Large intestine (tissue), 3 donors: Measurements from ENCODE around the gene RNF11. TPM values are rescaled to one million over a fixed set of nuclear protein-coding genes. Genes with fewer than 3 reads are reported as not detected.
"Not testable (repeated sequence)": the region's sequence is repeated elsewhere in the genome, so short reads cannot be mapped to it uniquely, and the experiment has no call there.

ENCODE experiments used
- DNase-seq, 2 donors: peaks; one replicate each; pipeline versions ENCODE4 v3.0.0 to v3.0.0-alpha.2; 2013
- H3K27ac ChIP-seq: one replicate; pipeline ENCODE4 v1.5.1; 2013; ENCODE audit warnings: low read length
- H3K27me3 ChIP-seq: 2 replicates; pipeline ENCODE4 v1.6.1; 2013; ENCODE audit warnings: low read length; ENCODE audit not compliant: control insufficient read depth, insufficient read depth
- H3K36me3 ChIP-seq: 2 replicates; pipeline ENCODE4 v1.6.1; 2013; ENCODE audit warnings: low read length; ENCODE audit not compliant: control insufficient read depth, insufficient read depth
- H3K4me1 ChIP-seq: one replicate; pipeline ENCODE4 v1.6.1; 2013; ENCODE audit warnings: low read length; ENCODE audit not compliant: control insufficient read depth, insufficient read depth
- H3K4me3 ChIP-seq: one replicate; pipeline ENCODE4 v1.5.1; 2013; ENCODE audit warnings: low read length
- H3K9me3 ChIP-seq: one replicate; pipeline ENCODE4 v1.6.1; 2013; ENCODE audit warnings: mild to moderate bottlenecking, low read depth, low read length, moderate library complexity; ENCODE audit not compliant: control insufficient read depth
- WGBS: methylation state at CpG from one replicate; pipeline ENCODE4 v1.1.5; 2013; ENCODE audit warnings: low lambda C conversion rate; ENCODE audit not compliant: insufficient coverage; 5-methylcytosine and 5-hydroxymethylcytosine counted together
- polyA plus RNA-seq: library from polyadenylated mRNA; unstranded; fragments of 120-200 nt; gene quantifications from one replicate; pipeline ENCODE4 v1.2.1, GENCODE V29; 2013

RNF11 gene
- polyA plus RNA-seq, 1 donor = 80.0 TPM

- H3K9me3 ChIP-seq = no peaks in the 10 kb centered on the region
- H3K4me1 ChIP-seq = peaks cover 6% of the 10 kb centered on the region
- peak overlapping the region; percentile 84 for H3K27ac ChIP-seq
- DNase-seq = peak in 1 of 2 donors; percentile 60
- WGBS = 0% methylated on average over 1 of the region's 7 CpGs
- H3K4me3 ChIP-seq = peak overlapping the region; percentile 69
- no peaks in the 10 kb centered on the region for H3K27me3 ChIP-seq
- no peaks in the 10 kb centered on the region for H3K36me3 ChIP-seq
Measured at GRCh38 chr1:51238034-51238403, 1.9 kb downstream of the RNF11 start.

- no peaks in the 10 kb centered on the region for H3K9me3 ChIP-seq
- WGBS = no CpG with 5 or more reads among the region's 2 CpGs
- H3K27me3 ChIP-seq = no peaks in the 10 kb centered on the region
- H3K36me3 ChIP-seq = no peaks in the 10 kb centered on the region
- H3K4me3 ChIP-seq = no peak overlapping the region
- H3K27ac ChIP-seq = peak overlapping the region; percentile 11
- peak; percentile 47 to 70 for DNase-seq
- peaks cover 2% of the 10 kb centered on the region for H3K4me1 ChIP-seq
Measured at GRCh38 chr1:51240084-51240483, 4.0 kb downstream of the RNF11 start.

DNA sequence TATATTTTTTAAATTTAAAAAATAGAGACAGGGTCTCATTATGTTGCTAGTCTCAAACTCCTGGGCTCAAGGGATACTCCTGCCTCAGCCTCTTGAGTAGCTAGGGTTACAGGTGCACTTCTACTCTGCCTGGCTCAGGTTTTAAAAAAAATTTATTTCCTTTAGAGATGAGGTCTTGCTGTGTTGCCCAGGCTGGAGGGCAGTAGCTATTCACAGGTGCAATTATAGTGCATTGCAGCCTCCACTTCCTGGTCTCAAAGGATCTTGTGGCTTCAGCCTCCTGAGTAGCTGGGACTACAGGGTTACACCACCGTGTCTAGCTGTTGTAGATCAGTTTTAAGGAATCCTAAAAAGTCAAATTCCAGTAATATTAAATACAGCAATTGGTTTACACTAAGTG is 5.0 kb downstream of the RNF11 start:
- Histone ChIP-seq H3K27me3 (no peaks in the 10 kb centered on the region), H3K4me3 (no peak overlapping the region), H3K4me1 (no peaks in the 10 kb centered on the region), H3K36me3 (no peaks in the 10 kb centered on the region), H3K27ac (no peak overlapping the region), H3K9me3 (no peaks in the 10 kb centered on the region)
- no peak for DNase-seq
- no CpG with 5 or more reads among the region's 1 CpG for WGBS

- Histone ChIP-seq H3K4me1 (no peaks in the 10 kb centered on the region), H3K27ac (no peak overlapping the region), H3K4me3 (no peak overlapping the region), H3K9me3 (no peaks in the 10 kb centered on the region), H3K27me3 (no peaks in the 10 kb centered on the region), H3K36me3 (no peaks in the 10 kb centered on the region)
- no peak for DNase-seq
- 100% methylated on average over 1 of the region's 4 CpGs for WGBS
Measured at GRCh38 chr1:51242546-51242945, 6.5 kb downstream of the RNF11 start.

- H3K27ac ChIP-seq = no peak overlapping the region
- no CpG with 5 or more reads among the region's 2 CpGs for WGBS
- H3K36me3 ChIP-seq = no peaks in the 10 kb centered on the region
- DNase-seq = no peak
- H3K4me1 ChIP-seq = no peaks in the 10 kb centered on the region
- H3K4me3 ChIP-seq = no peak overlapping the region
- no peaks in the 10 kb centered on the region for H3K9me3 ChIP-seq
- H3K27me3 ChIP-seq = no peaks in the 10 kb centered on the region
Measured at GRCh38 chr1:51247022-51247421, 10.9 kb downstream of the RNF11 start.

DNA sequence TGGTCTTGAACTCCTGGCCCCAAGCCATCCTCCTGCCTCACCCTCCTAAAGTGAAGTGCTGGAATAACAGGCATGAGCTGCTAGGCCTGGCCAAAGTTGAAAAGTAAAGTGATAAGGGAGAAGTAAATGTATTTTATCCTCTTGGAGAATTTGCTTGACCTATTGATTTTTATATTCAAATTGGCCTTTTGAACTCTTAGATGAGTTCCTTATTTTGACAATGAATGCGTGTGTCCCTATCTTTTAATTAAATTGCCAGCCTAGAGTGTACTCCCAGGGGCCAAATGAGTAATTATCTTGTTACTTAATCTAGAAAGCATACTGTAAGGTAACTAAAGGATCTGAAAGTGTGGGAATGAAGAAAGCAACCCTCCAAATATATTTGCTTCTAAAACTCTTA is 11.4 kb downstream of the RNF11 start:
- no peak for DNase-seq
- Histone ChIP-seq H3K27ac (no peak overlapping the region), H3K4me1 (no peaks in the 10 kb centered on the region), H3K27me3 (no peaks in the 10 kb centered on the region), H3K9me3 (no peaks in the 10 kb centered on the region), H3K36me3 (no peaks in the 10 kb centered on the region), H3K4me3 (no peak overlapping the region)
- 33% methylated on average over 1 of the region's 1 CpG for WGBS

- WGBS = 100% methylated on average over 1 of the region's 1 CpG
- H3K27me3 ChIP-seq = no peaks in the 10 kb centered on the region
- no peaks in the 10 kb centered on the region for H3K9me3 ChIP-seq
- H3K4me1 ChIP-seq = no peaks in the 10 kb centered on the region
- DNase-seq = no peak
- H3K27ac ChIP-seq = no peak overlapping the region
- H3K4me3 ChIP-seq = no peak overlapping the region
- no peaks in the 10 kb centered on the region for H3K36me3 ChIP-seq
Measured at GRCh38 chr1:51249445-51249844, 13.4 kb downstream of the RNF11 start.

GRCh38 chr1:51250729-51251128 is 14.7 kb downstream of the RNF11 start:
- not testable (repeated sequence) for H3K27ac ChIP-seq, H3K36me3 ChIP-seq, H3K9me3 ChIP-seq, H3K4me3 ChIP-seq, H3K4me1 ChIP-seq, H3K27me3 ChIP-seq, DNase-seq
- no CpG with 5 or more reads among the region's 14 CpGs for WGBS

DNA sequence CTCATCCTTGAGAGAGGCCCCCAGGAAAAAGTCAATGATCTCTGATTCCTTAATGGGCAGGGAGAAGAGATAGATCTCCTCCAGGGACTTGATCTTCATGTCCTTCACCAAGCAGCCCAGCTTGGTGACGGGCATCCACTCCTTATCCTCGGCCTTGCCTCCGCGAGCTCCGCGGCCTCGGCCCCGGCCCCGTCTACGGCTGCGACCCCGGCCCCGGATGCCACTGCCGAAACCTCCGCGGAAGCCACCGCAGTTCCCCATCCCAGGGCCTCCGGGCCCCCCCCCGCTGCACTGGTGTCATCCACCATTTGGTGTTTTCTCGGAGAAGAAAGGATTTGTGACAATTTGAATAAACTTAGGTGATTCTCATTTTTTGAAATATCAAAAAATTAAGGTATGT is 15.1 kb downstream of the RNF11 start:
- not testable (repeated sequence) for DNase-seq, H3K9me3 ChIP-seq, H3K4me1 ChIP-seq, H3K4me3 ChIP-seq, H3K27me3 ChIP-seq, H3K27ac ChIP-seq, H3K36me3 ChIP-seq
- no CpG with 5 or more reads among the region's 20 CpGs for WGBS

DNA sequence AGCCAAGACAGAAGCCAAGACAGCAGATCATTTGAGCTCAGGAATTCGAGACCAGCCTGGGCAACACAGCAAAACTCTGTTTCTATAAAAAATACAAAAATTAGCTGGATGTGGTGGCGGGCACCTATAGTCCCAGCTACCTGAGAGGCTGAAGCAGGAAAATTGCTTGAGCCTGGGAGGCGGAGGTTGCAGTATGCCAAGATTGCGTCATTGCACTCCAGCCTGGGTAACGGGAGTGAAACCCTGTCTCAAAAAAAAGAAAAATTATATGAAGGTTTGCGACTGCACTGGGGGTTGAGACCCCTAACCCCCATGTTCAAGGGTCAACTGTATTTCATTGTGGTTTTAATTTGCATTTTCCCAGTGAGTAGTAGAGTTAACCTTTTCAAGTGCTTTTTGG is 16.3 kb downstream of the RNF11 start:
- WGBS = no CpG with 5 or more reads among the region's 6 CpGs
- Histone ChIP-seq H3K27ac (no peak overlapping the region), H3K36me3 (no peaks in the 10 kb centered on the region)

DNA sequence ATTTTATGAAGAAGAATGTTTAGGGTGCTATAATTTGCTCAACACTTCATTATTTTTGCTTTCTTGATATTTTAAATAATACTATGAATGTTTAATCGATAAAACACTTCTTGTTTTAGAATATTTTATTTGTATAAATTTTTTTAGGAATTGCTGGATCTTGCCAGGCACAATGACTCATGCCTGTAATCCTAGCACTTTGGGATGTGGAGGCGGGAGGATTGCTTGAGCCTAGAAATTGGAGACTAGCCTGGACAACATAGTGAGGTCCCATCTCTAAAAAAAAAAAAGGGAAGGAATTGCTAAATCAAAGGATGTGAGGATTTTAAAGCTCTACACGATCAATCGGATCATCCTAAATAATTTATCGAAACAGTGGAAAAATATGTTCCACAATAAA is 17.6 kb downstream of the RNF11 start:
- H3K4me3 ChIP-seq = no peak overlapping the region
- no peaks in the 10 kb centered on the region for H3K4me1 ChIP-seq
- H3K27ac ChIP-seq = no peak overlapping the region
- WGBS = 94% methylated on average over 4 of the region's 5 CpGs
- DNase-seq = no peak
- H3K36me3 ChIP-seq = no peaks in the 10 kb centered on the region
- no peaks in the 10 kb centered on the region for H3K27me3 ChIP-seq
- no peaks in the 10 kb centered on the region for H3K9me3 ChIP-seq

More for the DNA sequence above, 16.3 kb downstream of the RNF11 start:
- no peaks in the 10 kb centered on the region for H3K27me3 ChIP-seq
- H3K4me1 ChIP-seq = no peaks in the 10 kb centered on the region
- no peak overlapping the region for H3K4me3 ChIP-seq
- H3K9me3 ChIP-seq = no peaks in the 10 kb centered on the region
- DNase-seq = no peak
